ENCODE results near the gene AGAP3. TPM values are rescaled to one million over a fixed set of nuclear protein-coding genes. Genes with fewer than 3 reads are reported as not detected.

AGAP3 gene
- total RNA-seq, 1 experiment from 2014 or later = 126 TPM

DNA sequence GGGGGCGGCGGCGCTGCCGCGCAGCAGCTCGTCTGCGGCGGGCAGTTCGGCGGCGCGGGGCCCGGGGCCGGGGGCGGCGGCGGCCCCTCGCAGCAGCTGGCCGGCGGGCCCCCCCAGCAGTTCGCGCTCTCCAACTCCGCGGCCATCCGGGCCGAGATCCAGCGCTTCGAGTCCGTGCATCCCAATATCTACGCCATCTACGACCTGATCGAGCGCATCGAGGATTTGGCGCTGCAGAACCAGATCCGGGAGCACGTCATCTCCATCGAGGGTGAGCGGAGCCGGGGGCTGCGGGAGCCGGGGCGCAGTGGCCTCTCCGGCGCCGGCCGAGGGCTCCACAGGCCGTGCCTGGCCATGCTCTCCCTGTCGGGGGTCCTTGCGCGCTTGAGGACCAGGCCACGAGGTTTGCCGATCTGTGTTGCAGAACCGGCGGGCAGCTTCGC is 548 bp downstream of the AGAP3 start:
- Histone ChIP-seq H2AFZ (ENCODE audit: low read depth, low read length, poor library complexity, severe bottlenecking) (no peak overlapping the region), H3K4me2 (ENCODE audit: low read length) (peak overlapping the region; percentile 93), H3K27me3 (ENCODE audit: insufficient read depth, low read length) (no peaks in the 10 kb centered on the region), H3K9ac (ENCODE audit: low read length) (peak overlapping the region; percentile 94), H3K79me2 (ENCODE audit: insufficient read depth, low read length) (peaks cover 65% of the 10 kb centered on the region), H3K4me3 (replicated peaks in 1 of 2; ENCODE audit: low read depth in 1 of 2, low read length in 2 of 2) (peak overlapping the region; percentile 90 to 98), H3K4me1 (ENCODE audit: control insufficient read depth in 1 of 2, insufficient read depth in 2 of 2, low read length in 2 of 2) (peaks cover 23 to 43% of the 10 kb centered on the region in 2 experiments), H3K9me2 (ENCODE audit: insufficient read depth) (no peaks in the 10 kb centered on the region), H4K20me1 (ENCODE audit: insufficient read depth) (no peaks in the 10 kb centered on the region; the same call in 1 of the 2 replicates), H3K36me3 (ENCODE audit: control insufficient read depth in 1 of 2, insufficient read depth in 2 of 2, low read length in 2 of 2) (peaks cover 0 to 12% of the 10 kb centered on the region in 2 experiments; a peak in 1 of 4 replicates), H3K9me3 (ENCODE audit: control insufficient read depth in 1 of 2, insufficient read depth in 1 of 2, low read depth in 1 of 2, low read length in 2 of 2) (no peaks in the 10 kb centered on the region), H3K27ac (ENCODE audit: low read depth, low read length) (peak overlapping the region; percentile 90)
- intact Hi-C loops (cut with micrococcal nuclease) = no loop called here
- DNase-seq (ENCODE audit: low read depth, low spot score) (no peak), ATAC-seq (no peak)
- no TSS peak for BruUV-seq (replicated peaks)
- RAD21 ChIA-PET (ENCODE audit: low non-redundant PET in 1 of 2, low total read pairs in 2 of 2, uncharacterized antibody in 2 of 2, unreplicated experiment in 2 of 2) = interaction anchor here in 1 of 2 experiments (0.6 kb wide), 1 partner anchor 81 kb away, joined by 5 read pairs; no protein-coding TSS in a partner anchor
- POLR2A ChIA-PET = no interaction called here
- CTCF ChIA-PET = no interaction called here
- TF ChIP-seq ZFX (IDR thresholded peaks at IDR 0.05) = no peak
- TF ChIP-seq EZH2 (IDR thresholded peaks at IDR 0.05) = no peak
- TF ChIP-seq YY1 (IDR thresholded peaks at IDR 0.05; ENCODE audit: extremely low read depth, insufficient replicate concordance, low read depth, low read length) = no peak
- TF ChIP-seq FOSL1 (IDR thresholded peaks at IDR 0.05; ENCODE audit: low read depth) = no peak
- no peak for TF ChIP-seq RAD21 (IDR thresholded peaks at IDR 0.05; ENCODE audit: low read depth)
- no peak for TF ChIP-seq POLR2AphosphoS5 (IDR thresholded peaks at IDR 0.05; ENCODE audit: low read depth, low read length)
- no peak for TF ChIP-seq ELF1 (IDR thresholded peaks at IDR 0.05; ENCODE audit: borderline replicate concordance, low read depth)
- TF ChIP-seq CBX3 (IDR thresholded peaks at IDR 0.05; ENCODE audit: low read depth) = no peak
- TF ChIP-seq SRF (IDR thresholded peaks at IDR 0.05; ENCODE audit: low read depth) = no peak
- no peak for TF ChIP-seq CTCF (IDR thresholded peaks at IDR 0.05 in 2 of 3, conservative IDR thresholded peaks at IDR 0.05 in 1 of 3; ENCODE audit: borderline replicate concordance in 1 of 3, insufficient read depth in 1 of 3, low read depth in 2 of 3, low read length in 2 of 3)
- no peak for TF ChIP-seq SIN3A (IDR thresholded peaks at IDR 0.05; ENCODE audit: low read depth)
- TF ChIP-seq TCF7L2 (IDR thresholded peaks at IDR 0.05; ENCODE audit: borderline replicate concordance, extremely low read depth, insufficient read depth, insufficient read length) = no peak
- TF ChIP-seq, protein P1, sequence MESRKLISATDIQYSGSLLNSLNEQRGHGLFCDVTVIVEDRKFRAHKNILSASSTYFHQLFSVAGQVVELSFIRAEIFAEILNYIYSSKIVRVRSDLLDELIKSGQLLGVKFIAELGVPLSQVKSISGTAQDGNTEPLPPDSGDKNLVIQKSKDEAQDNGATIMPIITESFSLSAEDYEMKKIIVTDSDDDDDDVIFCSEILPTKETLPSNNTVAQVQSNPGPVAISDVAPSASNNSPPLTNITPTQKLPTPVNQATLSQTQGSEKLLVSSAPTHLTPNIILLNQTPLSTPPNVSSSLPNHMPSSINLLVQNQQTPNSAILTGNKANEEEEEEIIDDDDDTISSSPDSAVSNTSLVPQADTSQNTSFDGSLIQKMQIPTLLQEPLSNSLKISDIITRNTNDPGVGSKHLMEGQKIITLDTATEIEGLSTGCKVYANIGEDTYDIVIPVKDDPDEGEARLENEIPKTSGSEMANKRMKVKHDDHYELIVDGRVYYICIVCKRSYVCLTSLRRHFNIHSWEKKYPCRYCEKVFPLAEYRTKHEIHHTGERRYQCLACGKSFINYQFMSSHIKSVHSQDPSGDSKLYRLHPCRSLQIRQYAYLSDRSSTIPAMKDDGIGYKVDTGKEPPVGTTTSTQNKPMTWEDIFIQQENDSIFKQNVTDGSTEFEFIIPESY (IDR thresholded peaks at IDR 0.05; ENCODE audit: extremely low read depth, insufficient replicate concordance, low read length) = no peak
- no peak for TF ChIP-seq EGR1 (IDR thresholded peaks at IDR 0.05; ENCODE audit: low read depth)
- TF ChIP-seq SP1 (IDR thresholded peaks at IDR 0.05; ENCODE audit: low read depth) = no peak
- no peak for TF ChIP-seq POLR2A (IDR thresholded peaks at IDR 0.05; ENCODE audit: borderline replicate concordance, extremely low read depth, insufficient read depth, insufficient read length)
- no peak for TF ChIP-seq CEBPB (IDR thresholded peaks at IDR 0.05; ENCODE audit: low read depth)
- TF ChIP-seq EZH2phosphoT487 (IDR thresholded peaks at IDR 0.05; ENCODE audit: borderline replicate concordance) = no peak
- no peak for TF ChIP-seq REST (IDR thresholded peaks at IDR 0.05; ENCODE audit: low read depth)
